Measurements from ENCODE around the gene COX5A.

- TF ChIP-seq POLR2A (IDR thresholded peaks at IDR 0.05) (no peak), CTCF (IDR thresholded peaks at IDR 0.05) (no peak)
These were observed 26.9 kb upstream of the COX5A start for GRCh38 chr15:74964794-74965193.

All from testis (tissue), 2 donors.